Measurements from ENCODE around the gene BBS12. TPM values are rescaled to one million over a fixed set of nuclear protein-coding genes. Genes with fewer than 3 reads are reported as not detected.
A peak's percentile ranks its signal among the peaks of the same experiment; 100 is the strongest.

The BBS12 gene
- total and polyA plus RNA-seq, 4 donors = 0.53 to 2.1 (median 0.80) TPM

GRCh38 chr4:122695226-122695625 lies 37.3 kb upstream of the BBS12 start:
- DNase-seq (ENCODE audit: low spot score) = no peak
- Histone ChIP-seq H3K9ac (ENCODE audit: low read depth in 1 of 2, low read length in 2 of 2) (no peak overlapping the region), H3K36me3 (ENCODE audit: control insufficient read depth in 4 of 4, insufficient read depth in 3 of 4, low read depth in 1 of 4, low read length in 3 of 4) (no peaks in the 10 kb centered on the region), H3K4me3 (ENCODE audit: low read depth in 1 of 3, low read length in 3 of 3) (no peak overlapping the region), H3K9me3 (ENCODE audit: control insufficient read depth in 4 of 4, low read length in 3 of 4) (no peaks in the 10 kb centered on the region), H3K27me3 (ENCODE audit: control insufficient read depth in 4 of 4, insufficient read depth in 4 of 4, low read length in 3 of 4) (peaks cover 0 to 3% (median 0%) of the 10 kb centered on the region in 4 donors), H3K4me1 (ENCODE audit: control insufficient read depth in 4 of 4, insufficient read depth in 4 of 4, low read length in 3 of 4) (no peaks in the 10 kb centered on the region), H3K27ac (ENCODE audit: low read depth in 1 of 2, low read length in 2 of 2) (no peak overlapping the region)
- 70% methylated on average over 2 of the region's 2 CpGs for whole genome bisulfite sequencing
- TF ChIP-seq NR2F2 (IDR thresholded peaks at IDR 0.05) (no peak), JUND (IDR thresholded peaks at IDR 0.05) (no peak), RAD21 (IDR thresholded peaks at IDR 0.05) (no peak), YY1 (IDR thresholded peaks at IDR 0.05) (no peak), TAF1 (conservative IDR thresholded peaks at IDR 0.05) (no peak), ATF3 (IDR thresholded peaks at IDR 0.05) (no peak), EGR1 (IDR thresholded peaks at IDR 0.05; ENCODE audit: low read depth in 2 of 2) (no peak), GABPA (IDR thresholded peaks at IDR 0.05 in 1 of 2, conservative IDR thresholded peaks at IDR 0.05 in 1 of 2) (no peak), RXRA (IDR thresholded peaks at IDR 0.05) (no peak), FOXA1 (IDR thresholded peaks at IDR 0.05) (no peak), HNF4A (conservative IDR thresholded peaks at IDR 0.05) (no peak), ZBTB33 (IDR thresholded peaks at IDR 0.05) (no peak), REST (IDR thresholded peaks at IDR 0.05) (no peak), CTCF (IDR thresholded peaks at IDR 0.05; ENCODE audit: low read depth, low read length, missing input control) (no peak)
- TF ChIP-seq, protein P1, sequence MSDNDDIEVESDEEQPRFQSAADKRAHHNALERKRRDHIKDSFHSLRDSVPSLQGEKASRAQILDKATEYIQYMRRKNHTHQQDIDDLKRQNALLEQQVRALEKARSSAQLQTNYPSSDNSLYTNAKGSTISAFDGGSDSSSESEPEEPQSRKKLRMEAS (IDR thresholded peaks at IDR 0.05) = no peak

- no peak for DNase-seq (ENCODE audit: low spot score)
- Histone ChIP-seq H3K4me1 (ENCODE audit: control insufficient read depth in 4 of 4, insufficient read depth in 4 of 4, low read length in 3 of 4) (no peaks in the 10 kb centered on the region), H3K27me3 (ENCODE audit: control insufficient read depth in 4 of 4, insufficient read depth in 4 of 4, low read length in 3 of 4) (peaks cover 0 to 3% (median 0%) of the 10 kb centered on the region in 4 donors), H3K27ac (ENCODE audit: low read depth in 1 of 2, low read length in 2 of 2) (no peak overlapping the region), H3K9ac (ENCODE audit: low read depth in 1 of 2, low read length in 2 of 2) (no peak overlapping the region), H3K36me3 (ENCODE audit: control insufficient read depth in 4 of 4, insufficient read depth in 3 of 4, low read depth in 1 of 4, low read length in 3 of 4) (no peaks in the 10 kb centered on the region), H3K4me3 (ENCODE audit: low read depth in 1 of 3, low read length in 3 of 3) (no peak overlapping the region), H3K9me3 (ENCODE audit: control insufficient read depth in 4 of 4, low read length in 3 of 4) (no peaks in the 10 kb centered on the region)
- 56% methylated on average over 8 of the region's 8 CpGs for WGBS
- TF ChIP-seq YY1 (IDR thresholded peaks at IDR 0.05) (no peak), RAD21 (IDR thresholded peaks at IDR 0.05) (peak in 1 of 2 donors; percentile 12), SP1 (IDR thresholded peaks at IDR 0.05) (peak; percentile 35)
Observed at GRCh38 chr4:122700178-122700725, 32.3 kb upstream of the BBS12 start.
